Left ventricle myocardium superior (tissue), 1 donor: ENCODE measurements around the gene FGFR4. TPM values are rescaled to one million over a fixed set of nuclear protein-coding genes. Genes with fewer than 3 reads are reported as not detected.

Source experiments
- ATAC-seq: fragments of 200-7000 bp; cut with Tn5 transposase; one replicate; pipeline ENCODE4 v1.9.1; 2020; ENCODE audit warnings: mild to moderate bottlenecking, moderate library complexity
- DNase-seq: peaks from one replicate; pipeline ENCODE4 v3.0.0-alpha.2; 2020
- intact Hi-C: fragments of 100-400 bp; cut with micrococcal nuclease; formaldehyde crosslinking; loops from one replicate; pipeline ENCODE4 v1.11.0; 2022
- total RNA-seq: library from RNA; stranded (reverse); fragmentation: NEBNext Ultra II Directional; extraction: Animal tissue kit (Norgen Biotek cat#: 25700); gene quantifications from one replicate; pipeline ENCODE4 v1.2.1, GENCODE V29; 2021
- donor health status: DM: no; HTN: yes; CAD: no; lungs with severe emphysema.

Gene FGFR4
- total RNA-seq, 1 donor from 2014 or later, result 1.4 TPM

GRCh38 chr5:177081859-177082258 lies 4.9 kb upstream of the FGFR4 start:
- ATAC-seq, result no peak
- intact Hi-C loops, result no loop called here
- DNase-seq, result no peak

- intact Hi-C loops, result no loop called here
- ATAC-seq (no peak), DNase-seq (no peak)
Measured at GRCh38 chr5:177083357-177083756, 3.4 kb upstream of the FGFR4 start.

DNA sequence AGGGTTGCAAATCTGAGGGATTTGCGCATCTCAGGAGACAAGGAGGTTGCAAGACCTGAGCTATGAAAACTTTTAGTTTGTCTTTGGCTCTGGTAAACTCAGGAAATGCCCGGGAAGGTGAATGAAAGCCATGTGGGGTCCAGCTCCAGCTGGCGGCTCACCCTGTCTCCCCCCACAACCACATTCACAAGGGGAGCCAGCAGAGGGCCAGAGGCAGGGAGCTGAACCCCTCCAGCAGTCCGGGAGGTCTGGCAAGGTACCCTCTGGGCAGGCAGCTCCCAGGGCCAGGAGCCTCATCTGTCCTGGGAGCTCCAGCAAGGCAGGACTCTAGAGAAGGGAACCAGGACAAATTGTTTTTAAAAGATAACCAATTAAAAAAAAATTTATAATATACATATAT lies 2.5 kb upstream of the FGFR4 start:
- ATAC-seq (no peak), DNase-seq (no peak)
- intact Hi-C loops, result no loop called here

GRCh38 chr5:177085985-177086653 lies 596 bp upstream of the FGFR4 start:
- intact Hi-C loops, result no loop called here
- ATAC-seq (no peak), DNase-seq (no peak)

- no peak for ATAC-seq
- intact Hi-C loops, result no loop called here
- DNase-seq, result no peak
Measured at GRCh38 chr5:177087398-177088005, 787 bp downstream of the FGFR4 start.

GRCh38 chr5:177089127-177089526 lies 2.4 kb downstream of the FGFR4 start:
- DNase-seq, result peak; percentile 74
- ATAC-seq, result peak; percentile 76
- intact Hi-C loops, result no loop called here

DNA sequence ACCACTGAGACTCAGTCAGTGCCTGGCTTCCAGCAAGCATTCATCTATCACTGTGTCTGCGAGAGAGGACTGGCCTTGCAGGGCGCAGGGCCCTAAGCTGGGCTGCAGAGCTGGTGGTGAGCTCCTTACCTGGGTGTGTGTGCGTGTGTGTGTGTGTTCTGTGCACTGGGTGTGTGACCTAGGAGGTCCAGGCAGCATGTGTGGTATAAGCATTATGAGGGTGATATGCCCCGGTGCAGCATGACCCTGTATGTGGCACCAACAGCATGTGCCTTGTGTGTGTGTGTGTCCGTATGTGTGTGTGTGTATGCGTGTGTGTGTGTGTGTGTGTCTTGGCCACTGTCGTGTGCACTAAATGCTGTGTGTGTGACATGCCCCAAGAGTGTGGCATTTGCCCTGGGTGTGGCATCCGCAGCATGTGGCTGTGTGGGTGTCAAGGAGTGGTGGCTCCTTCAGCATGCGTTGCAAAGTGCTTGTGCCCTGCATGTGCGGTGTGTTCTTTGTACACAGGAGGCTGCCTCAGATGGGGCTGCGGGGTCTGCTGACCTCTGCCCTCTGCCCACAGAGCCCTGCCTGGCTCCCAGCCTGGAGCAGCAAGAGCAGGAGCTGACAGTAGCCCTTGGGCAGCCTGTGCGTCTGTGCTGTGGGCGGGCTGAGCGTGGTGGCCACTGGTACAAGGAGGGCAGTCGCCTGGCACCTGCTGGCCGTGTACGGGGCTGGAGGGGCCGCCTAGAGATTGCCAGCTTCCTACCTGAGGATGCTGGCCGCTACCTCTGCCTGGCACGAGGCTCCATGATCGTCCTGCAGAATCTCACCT lies 3.3 kb downstream of the FGFR4 start:
- intact Hi-C loops, result no loop called here
- DNase-seq (no peak), ATAC-seq (no peak)

- ATAC-seq (no peak), DNase-seq (no peak)
- intact Hi-C loops, result no loop called here
Measured at GRCh38 chr5:177090813-177091212, 4.1 kb downstream of the FGFR4 start.

DNA sequence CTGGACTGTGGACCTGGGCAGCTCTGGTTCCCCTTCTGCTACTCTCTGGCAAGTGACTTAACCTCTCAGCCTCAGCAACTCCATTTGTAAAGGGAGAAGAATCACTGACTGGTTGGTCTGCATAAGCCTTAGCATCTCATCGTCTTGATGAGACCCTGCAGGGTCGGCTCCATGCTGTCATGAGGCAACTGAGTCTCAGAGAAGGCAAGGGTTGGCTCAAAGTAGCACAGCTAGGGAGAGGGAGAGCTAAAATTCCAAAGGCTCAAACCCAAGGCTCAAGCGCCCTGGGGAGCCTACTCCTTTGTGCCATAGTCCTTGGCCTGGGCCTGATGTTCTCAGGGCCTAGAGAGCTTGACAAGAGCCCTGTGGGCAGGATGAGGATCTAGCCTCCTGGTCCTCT lies 4.5 kb downstream of the FGFR4 start:
- ATAC-seq, result no peak
- DNase-seq, result no peak

DNA sequence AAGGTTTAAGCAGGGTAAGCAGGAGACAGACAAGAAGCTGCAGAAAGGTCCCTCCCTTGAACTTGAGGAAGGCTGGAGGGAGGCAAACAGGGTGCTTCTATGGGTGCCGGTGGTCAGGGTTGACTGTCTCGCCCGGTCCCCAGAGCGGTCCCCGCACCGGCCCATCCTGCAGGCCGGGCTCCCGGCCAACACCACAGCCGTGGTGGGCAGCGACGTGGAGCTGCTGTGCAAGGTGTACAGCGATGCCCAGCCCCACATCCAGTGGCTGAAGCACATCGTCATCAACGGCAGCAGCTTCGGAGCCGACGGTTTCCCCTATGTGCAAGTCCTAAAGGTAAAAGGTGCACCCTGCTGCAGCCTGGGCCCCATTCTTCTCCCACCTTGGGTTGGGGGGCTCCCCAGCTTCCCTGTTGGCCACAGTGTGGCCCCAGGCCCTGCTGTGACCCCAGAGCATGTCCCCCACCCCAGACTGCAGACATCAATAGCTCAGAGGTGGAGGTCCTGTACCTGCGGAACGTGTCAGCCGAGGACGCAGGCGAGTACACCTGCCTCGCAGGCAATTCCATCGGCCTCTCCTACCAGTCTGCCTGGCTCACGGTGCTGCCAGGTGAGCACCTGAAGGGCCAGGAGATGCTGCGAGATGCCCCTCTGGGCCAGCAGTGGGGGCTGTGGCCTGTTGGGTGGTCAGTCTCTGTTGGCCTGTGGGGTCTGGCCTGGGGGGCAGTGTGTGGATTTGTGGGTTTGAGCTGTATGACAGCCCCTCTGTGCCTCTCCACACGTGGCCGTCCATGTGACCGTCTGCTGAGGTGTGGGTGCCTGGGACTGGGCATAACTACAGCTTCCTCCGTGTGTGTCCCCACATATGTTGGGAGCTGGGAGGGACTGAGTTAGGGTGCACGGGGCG lies 5.7 kb downstream of the FGFR4 start:
- DNase-seq, result no peak
- intact Hi-C loops, result no loop called here
- ATAC-seq, result no peak

More for the DNA sequence above, 4.5 kb downstream of the FGFR4 start:
- intact Hi-C loops, result no loop called here

DNA sequence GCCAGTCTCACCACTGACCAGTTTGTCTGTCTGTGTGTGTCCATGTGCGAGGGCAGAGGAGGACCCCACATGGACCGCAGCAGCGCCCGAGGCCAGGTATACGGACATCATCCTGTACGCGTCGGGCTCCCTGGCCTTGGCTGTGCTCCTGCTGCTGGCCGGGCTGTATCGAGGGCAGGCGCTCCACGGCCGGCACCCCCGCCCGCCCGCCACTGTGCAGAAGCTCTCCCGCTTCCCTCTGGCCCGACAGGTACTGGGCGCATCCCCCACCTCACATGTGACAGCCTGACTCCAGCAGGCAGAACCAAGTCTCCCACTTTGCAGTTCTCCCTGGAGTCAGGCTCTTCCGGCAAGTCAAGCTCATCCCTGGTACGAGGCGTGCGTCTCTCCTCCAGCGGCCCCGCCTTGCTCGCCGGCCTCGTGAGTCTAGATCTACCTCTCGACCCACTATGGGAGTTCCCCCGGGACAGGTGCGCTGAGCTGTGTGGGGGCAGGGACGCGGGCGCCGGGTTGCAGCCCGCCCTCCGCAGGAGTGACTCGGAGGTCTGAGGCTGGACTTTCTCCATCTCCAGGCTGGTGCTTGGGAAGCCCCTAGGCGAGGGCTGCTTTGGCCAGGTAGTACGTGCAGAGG lies 6.5 kb downstream of the FGFR4 start:
- intact Hi-C loops, result no loop called here
- no peak for ATAC-seq
- no peak for DNase-seq

DNA sequence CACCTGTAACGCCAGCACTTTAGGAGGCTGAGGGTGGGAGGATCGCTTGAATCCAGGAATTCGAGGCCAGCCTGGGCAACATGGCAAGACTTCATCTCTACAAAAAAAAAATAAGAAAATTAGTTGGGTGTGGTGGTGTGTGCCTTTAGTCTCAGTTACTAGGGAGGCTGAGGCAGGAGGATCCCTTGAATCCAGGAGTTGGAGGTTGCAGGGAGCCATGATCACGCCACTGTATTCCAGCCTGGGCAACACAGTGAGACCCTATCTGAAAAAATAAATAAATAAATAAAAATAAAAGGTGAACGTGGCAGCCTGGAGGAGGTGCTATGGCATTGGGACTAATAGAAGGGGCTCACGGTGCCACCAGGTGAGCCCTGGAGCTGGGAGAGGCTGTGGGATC lies 7.1 kb downstream of the FGFR4 start:
- no peak for ATAC-seq
- DNase-seq, result no peak
- intact Hi-C loops, result no loop called here

- peak; percentile 91 for DNase-seq
- intact Hi-C loops, result no loop called here
- peak; percentile 89 for ATAC-seq
Measured at GRCh38 chr5:177094224-177095087, 7.7 kb downstream of the FGFR4 start.

- ATAC-seq (no peak), DNase-seq (no peak)
- intact Hi-C loops, result no loop called here
Measured at GRCh38 chr5:177095088-177095669, 8.5 kb downstream of the FGFR4 start.

DNA sequence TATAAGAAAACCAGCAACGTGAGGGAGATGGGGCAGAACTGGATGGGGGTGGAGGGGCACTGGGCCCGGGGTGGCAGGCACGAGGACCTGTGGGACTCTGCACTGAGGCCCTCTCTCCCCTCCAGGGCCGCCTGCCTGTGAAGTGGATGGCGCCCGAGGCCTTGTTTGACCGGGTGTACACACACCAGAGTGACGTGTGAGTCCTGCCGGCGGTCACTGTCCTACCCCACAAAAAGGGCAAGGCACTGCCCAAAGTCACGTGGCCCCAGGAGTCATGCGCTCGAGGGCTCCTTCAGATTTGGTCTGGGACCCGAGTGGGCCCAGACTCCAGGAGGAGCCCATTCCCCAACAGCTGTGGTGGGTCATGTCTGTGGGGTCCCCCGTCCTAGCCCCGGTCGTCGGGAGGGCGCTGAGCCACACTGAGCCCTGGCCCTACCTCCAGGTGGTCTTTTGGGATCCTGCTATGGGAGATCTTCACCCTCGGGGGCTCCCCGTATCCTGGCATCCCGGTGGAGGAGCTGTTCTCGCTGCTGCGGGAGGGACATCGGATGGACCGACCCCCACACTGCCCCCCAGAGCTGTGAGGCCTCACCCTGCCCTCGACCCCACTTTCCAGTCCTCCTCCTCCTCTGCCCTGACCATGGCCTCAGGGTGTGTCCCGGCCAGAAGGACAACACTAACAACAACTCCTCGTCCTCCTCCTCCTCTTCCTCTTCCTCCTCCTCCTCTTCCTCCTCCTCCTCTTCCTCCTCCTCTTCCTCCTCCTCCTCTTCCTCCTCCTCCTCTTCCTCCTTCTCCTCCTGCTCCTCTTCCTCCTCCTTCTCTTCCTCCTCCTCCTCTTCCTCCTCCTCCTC lies 9.7 kb downstream of the FGFR4 start:
- DNase-seq, result no peak
- intact Hi-C loops, result no loop called here
- ATAC-seq, result no peak

GRCh38 chr5:177097016-177097985 lies 10.6 kb downstream of the FGFR4 start:
- intact Hi-C loops, result no loop called here
- ATAC-seq (no peak), DNase-seq (no peak)
